ENCODE results near the gene PANX1.
A peak's percentile ranks its signal among the peaks of the same experiment; 100 is the strongest.

Gene PANX1

GRCh38 chr11:94129512-94130297 lies 1.1 kb downstream of the PANX1 start:
- no peak for DNase-seq

- no peak for DNase-seq
These were observed 1.8 kb downstream of the PANX1 start for GRCh38 chr11:94130298-94131046.

- no peak for DNase-seq
These were observed 2.5 kb downstream of the PANX1 start for GRCh38 chr11:94131047-94131717.

GRCh38 chr11:94131718-94132115 lies 3.1 kb downstream of the PANX1 start:
- peak; percentile 9 for DNase-seq

- DNase-seq, result peak; percentile 11
These were observed 3.5 kb downstream of the PANX1 start for GRCh38 chr11:94132152-94132558.

GRCh38 chr11:94132823-94133408 lies 4.3 kb downstream of the PANX1 start:
- DNase-seq, result no peak

- DNase-seq, result no peak
These were observed 5.1 kb downstream of the PANX1 start for GRCh38 chr11:94133752-94134151.

- DNase-seq, result no peak
These were observed 6.2 kb downstream of the PANX1 start for GRCh38 chr11:94134651-94135512.

- DNase-seq, result no peak
These were observed 10.8 kb downstream of the PANX1 start for GRCh38 chr11:94139416-94139815.

GRCh38 chr11:94140154-94140655 lies 11.6 kb downstream of the PANX1 start:
- no peak for DNase-seq

- no peak for DNase-seq
These were observed 13.1 kb downstream of the PANX1 start for GRCh38 chr11:94141511-94142307.

- no peak for DNase-seq
These were observed 14.0 kb downstream of the PANX1 start for GRCh38 chr11:94142308-94143281.

- DNase-seq, result no peak
These were observed 15.6 kb downstream of the PANX1 start for GRCh38 chr11:94144216-94144615.

- no peak for DNase-seq
These were observed 16.0 kb downstream of the PANX1 start for GRCh38 chr11:94144664-94145063.

- DNase-seq, result no peak
These were observed 16.8 kb downstream of the PANX1 start for GRCh38 chr11:94145431-94145830.

- DNase-seq, result no peak
These were observed 17.3 kb downstream of the PANX1 start for GRCh38 chr11:94145916-94146315.

GRCh38 chr11:94147433-94147845 lies 18.8 kb downstream of the PANX1 start:
- no peak for DNase-seq

- DNase-seq, result no peak
These were observed 19.5 kb downstream of the PANX1 start for GRCh38 chr11:94148189-94148588.

- DNase-seq, result peak; percentile 35
These were observed 20.9 kb downstream of the PANX1 start for GRCh38 chr11:94149431-94150017.

- no peak for DNase-seq
These were observed 21.4 kb downstream of the PANX1 start for GRCh38 chr11:94150056-94150455.

Measured in NCI-H446 treated with DMSO at 0.1 percent for 48 hours (cell line).